Rectal smooth muscle tissue (tissue), 1 donor: ENCODE data around the gene ZIC2.
"Not testable (repeated sequence)": the region's sequence is repeated elsewhere in the genome, so short reads cannot be mapped to it uniquely, and the experiment has no call there.

Experiments used
- H3K27ac ChIP-seq: one replicate; pipeline ENCODE4 v1.7.0; 2013; ENCODE audit warnings: low read depth, low read length, inconsistent platforms
- H3K27me3 ChIP-seq: one replicate; pipeline ENCODE4 v1.7.0; 2013; ENCODE audit warnings: low read length; ENCODE audit not compliant: control insufficient read depth, insufficient read depth
- H3K36me3 ChIP-seq: one replicate; pipeline ENCODE4 v1.7.0; 2013; ENCODE audit warnings: low read length; ENCODE audit not compliant: control insufficient read depth, insufficient read depth
- H3K4me1 ChIP-seq: one replicate; pipeline ENCODE4 v1.7.0; 2013; ENCODE audit warnings: low read length; ENCODE audit not compliant: control insufficient read depth, insufficient read depth
- H3K4me3 ChIP-seq: one replicate; pipeline ENCODE4 v1.7.0; 2013; ENCODE audit warnings: low read length
- H3K9ac ChIP-seq: one replicate; pipeline ENCODE4 v1.7.0; 2013; ENCODE audit warnings: low read length

ZIC2 gene

DNA sequence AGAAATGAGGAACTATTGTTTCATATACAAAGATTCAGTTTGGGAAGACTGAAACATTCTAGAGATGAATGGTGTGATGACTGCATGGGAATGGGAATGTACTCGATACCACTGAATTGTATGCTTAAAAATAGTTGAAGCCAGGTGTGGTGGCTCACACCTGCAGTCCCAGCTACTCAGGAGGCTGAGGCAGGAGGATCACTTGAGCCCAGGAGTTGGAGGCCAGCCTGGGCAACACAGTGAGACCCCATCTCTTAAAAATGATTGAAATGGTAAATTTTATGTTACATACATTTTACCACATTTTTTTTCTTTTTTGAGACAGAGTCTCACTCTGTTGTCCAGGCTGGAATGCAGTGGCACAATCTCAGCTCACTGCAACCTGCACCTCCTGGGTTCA lies 29.9 kb upstream of the ZIC2 start:
- H3K27ac ChIP-seq, H3K4me1 ChIP-seq, H3K4me3 ChIP-seq, H3K9ac ChIP-seq, H3K36me3 ChIP-seq: not testable (repeated sequence)
- H3K27me3 ChIP-seq, result peaks cover 31% of the 10 kb centered on the region

DNA sequence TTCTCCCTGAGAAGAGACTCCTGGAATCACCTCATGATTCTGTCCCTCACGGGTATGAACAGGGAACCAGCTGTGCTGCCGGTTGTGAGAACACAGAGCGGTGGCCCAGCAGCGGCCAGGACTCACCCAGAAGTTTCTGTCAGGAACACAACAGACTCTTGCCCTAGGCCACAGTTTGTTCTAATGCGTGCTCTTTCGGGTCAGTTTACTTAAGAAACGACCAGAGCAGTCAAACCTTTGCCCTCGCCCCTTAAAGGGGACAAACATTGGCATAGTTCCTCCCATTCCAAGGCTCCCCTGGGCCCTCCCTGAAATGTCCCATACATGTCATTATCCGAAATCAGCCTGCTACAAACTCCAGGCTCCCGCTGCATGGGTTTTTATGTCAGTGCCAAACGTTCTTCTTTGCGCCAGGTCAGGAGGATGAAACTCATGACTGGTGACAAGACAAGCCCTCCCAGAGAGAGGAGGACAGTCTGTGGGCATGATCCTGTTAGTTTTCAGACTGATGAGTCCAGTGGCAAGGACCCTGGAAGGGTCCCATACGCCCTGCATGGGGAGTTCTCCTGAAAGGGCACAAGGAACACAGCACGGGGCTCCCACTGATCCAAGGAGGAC lies 28.3 kb upstream of the ZIC2 start:
- peaks cover 8% of the 10 kb centered on the region for H3K4me1 ChIP-seq
- no peak overlapping the region for H3K27ac ChIP-seq
- peaks cover 41% of the 10 kb centered on the region for H3K27me3 ChIP-seq
- H3K4me3 ChIP-seq, result no peak overlapping the region
- H3K36me3 ChIP-seq, result no peaks in the 10 kb centered on the region
- H3K9ac ChIP-seq, result no peak overlapping the region

DNA sequence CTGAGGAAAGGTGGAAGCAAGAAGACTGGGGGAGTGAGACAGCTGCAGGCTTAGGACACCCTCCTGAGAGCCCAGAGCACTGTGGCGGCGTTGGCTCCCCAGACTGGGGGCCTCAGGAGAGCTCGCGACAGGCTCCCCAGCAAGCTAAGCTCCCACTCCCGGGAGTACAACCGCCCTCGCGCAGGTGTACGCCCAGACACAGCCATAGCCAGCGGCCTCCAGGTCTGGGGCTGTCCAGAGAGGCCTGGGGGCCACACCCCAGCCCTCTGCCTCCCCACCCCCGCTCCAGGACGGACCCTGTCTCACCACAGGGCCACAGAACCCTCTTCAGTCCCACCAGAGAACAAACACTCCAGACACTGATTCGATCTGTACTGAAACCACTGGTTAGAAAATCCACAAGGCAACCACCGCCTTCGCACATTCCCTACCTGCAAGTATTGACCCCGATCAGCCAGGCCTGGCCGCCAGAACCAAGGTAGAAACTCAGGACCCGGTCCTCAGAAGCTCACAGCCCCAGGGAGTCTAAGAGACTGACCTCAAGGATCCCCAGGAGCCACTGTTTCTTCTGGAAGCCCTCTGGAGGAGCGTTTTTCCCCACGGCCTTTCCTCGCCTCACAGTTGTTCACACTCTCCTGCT lies 26.4 kb upstream of the ZIC2 start:
- no peaks in the 10 kb centered on the region for H3K36me3 ChIP-seq
- no peak overlapping the region for H3K27ac ChIP-seq
- peaks cover 59% of the 10 kb centered on the region for H3K27me3 ChIP-seq
- H3K4me3 ChIP-seq, result peak overlapping the region; percentile 17
- H3K4me1 ChIP-seq, result peaks cover 8% of the 10 kb centered on the region
- H3K9ac ChIP-seq, result no peak overlapping the region

DNA sequence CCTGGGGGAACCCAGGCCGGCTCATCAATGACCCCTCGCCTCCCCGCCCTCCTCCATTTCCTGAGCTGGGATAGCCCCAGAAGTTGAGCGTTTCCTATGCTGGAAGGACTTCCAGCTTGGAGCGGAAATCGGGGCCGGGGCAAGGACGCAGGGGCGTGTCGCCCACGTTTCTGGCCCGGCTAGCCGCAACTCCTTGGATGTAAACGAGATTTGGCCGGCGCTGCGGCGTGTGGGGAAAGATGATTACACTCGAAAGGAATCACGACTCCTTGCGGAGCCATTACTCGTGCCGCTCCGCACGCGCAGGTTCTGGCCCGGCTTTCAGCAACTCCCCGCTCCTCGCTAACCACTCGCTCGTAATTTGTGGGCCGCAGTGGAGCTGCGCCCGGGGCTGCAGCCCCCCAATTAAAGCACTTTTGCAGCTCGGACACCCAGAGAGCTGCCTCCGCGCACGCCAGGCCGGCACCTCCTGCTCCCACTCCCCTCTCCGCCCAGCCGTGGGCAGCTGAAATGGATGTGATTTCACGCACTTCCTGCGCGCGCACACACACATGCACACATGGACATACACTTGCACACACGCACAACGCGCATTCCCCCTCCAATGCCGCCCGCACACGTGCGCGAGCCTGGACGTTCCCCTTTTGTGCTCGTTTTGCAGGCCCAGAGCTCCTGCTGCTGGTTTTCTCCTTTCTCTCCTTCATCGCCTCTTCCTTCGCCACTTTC lies 25.7 kb upstream of the ZIC2 start:
- Histone ChIP-seq H3K4me3 (peak overlapping the region; percentile 17), H3K27ac (no peak overlapping the region), H3K4me1 (peaks cover 8% of the 10 kb centered on the region), H3K9ac (no peak overlapping the region), H3K36me3 (no peaks in the 10 kb centered on the region), H3K27me3 (peaks cover 61% of the 10 kb centered on the region)

DNA sequence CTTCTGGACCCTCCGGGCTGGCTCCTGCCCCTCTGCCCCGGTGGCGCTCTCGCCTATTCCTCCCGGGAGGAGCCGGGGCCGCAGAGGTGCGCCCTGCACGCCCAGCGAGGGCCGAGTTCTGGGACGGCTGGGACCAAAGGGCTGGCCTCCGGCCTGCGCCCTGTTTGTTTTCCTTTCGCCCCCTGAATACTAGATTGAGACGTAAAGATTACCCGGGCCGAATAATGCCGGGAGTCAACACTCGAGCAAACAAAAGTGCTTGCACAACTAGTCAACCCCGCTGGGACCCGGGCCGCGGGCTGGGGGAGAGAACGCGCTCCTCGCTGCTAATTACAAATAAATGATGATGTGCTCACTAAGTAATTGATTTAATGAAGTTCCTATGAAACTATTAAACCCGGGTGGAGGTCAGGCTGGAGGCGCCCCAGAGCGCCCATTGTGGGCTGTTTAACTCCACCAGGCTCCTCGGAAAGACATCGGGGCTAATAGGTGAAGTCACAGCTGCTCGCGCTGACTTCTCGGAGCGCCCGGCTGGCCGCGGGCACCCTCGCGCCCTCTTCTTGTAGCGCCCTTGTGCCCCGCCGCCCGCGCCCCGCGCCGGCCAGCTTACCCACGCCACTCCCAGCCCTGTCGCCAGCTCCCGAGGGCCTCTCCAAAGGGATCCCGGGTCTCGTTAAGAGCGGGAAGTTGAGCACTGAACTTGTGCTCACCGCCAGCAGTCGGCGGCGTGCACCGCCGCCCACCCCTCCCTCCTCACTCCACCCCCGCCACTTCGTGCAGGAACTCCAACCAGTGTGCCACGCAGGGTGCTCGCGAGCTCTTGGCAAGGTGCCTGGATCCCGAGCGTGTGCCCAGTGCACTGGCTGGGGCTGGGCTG lies 24.9 kb upstream of the ZIC2 start:
- Histone ChIP-seq H3K27me3 (peaks cover 66% of the 10 kb centered on the region), H3K9ac (no peak overlapping the region)

DNA sequence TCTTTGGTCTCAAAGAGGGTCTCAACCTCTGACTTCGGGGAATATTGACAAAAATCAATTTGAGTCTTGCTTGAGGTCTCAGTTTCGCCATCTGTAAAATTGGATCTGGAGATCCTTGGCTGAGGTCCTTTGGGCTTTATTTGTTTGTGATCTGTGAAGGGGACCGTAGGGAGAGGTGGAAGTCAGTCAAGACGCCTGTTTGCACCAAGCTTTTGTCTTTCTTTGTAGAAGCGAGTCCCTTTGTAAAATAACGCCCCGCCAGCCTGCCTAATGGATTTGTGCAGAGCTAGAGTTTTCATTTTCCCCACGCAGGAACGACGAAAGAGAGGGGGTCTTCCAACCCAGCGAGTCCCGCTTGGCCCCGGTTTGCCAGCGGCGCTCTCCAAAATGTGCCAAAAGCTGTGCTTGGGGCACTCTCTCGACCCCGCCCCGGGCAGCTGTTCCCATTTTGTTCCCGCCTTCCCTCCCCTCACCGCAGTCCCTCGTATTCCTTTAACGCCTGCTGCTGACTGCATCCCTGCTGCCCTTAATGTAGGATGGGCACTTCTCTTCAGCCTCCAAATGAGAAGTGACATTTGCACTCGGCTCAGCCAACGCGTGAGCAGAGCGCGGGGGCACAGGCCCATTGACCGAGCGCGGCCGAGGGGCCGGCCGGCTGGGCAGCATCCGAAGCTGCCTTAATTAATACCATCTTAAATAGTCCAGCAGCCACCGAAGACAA lies 23.0 kb upstream of the ZIC2 start:
- Histone ChIP-seq H3K4me1 (peaks cover 8% of the 10 kb centered on the region), H3K36me3 (no peaks in the 10 kb centered on the region), H3K27me3 (peaks cover 64% of the 10 kb centered on the region), H3K4me3 (no peak overlapping the region), H3K9ac (no peak overlapping the region), H3K27ac (no peak overlapping the region)

More for the DNA sequence above, 24.9 kb upstream of the ZIC2 start:
- Histone ChIP-seq H3K4me3 (peak overlapping the region; percentile 17), H3K4me1 (peaks cover 8% of the 10 kb centered on the region), H3K36me3 (no peaks in the 10 kb centered on the region), H3K27ac (no peak overlapping the region)

DNA sequence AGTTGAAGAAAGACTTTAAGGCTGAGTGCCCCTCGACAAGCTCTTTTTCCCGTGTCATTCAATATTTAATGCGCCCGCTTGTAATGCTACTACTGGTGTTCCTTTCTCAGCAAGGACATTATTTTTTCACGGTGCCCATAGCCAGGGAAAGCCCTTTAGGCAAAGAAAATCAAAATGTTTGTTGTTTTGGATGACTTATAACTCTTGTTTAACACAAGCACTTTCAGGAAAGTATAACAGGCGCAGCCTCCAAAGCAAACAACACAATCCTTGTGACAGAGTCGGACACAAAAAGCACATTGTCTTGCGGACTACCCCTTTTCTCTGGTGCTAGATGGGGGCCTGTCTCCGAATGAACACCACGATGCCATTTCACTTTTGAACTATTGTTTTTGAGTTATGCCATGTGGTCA lies 22.5 kb upstream of the ZIC2 start:
- Histone ChIP-seq H3K4me3 (no peak overlapping the region), H3K27me3 (peaks cover 64% of the 10 kb centered on the region), H3K27ac (no peak overlapping the region), H3K9ac (no peak overlapping the region), H3K4me1 (peaks cover 8% of the 10 kb centered on the region), H3K36me3 (no peaks in the 10 kb centered on the region)

DNA sequence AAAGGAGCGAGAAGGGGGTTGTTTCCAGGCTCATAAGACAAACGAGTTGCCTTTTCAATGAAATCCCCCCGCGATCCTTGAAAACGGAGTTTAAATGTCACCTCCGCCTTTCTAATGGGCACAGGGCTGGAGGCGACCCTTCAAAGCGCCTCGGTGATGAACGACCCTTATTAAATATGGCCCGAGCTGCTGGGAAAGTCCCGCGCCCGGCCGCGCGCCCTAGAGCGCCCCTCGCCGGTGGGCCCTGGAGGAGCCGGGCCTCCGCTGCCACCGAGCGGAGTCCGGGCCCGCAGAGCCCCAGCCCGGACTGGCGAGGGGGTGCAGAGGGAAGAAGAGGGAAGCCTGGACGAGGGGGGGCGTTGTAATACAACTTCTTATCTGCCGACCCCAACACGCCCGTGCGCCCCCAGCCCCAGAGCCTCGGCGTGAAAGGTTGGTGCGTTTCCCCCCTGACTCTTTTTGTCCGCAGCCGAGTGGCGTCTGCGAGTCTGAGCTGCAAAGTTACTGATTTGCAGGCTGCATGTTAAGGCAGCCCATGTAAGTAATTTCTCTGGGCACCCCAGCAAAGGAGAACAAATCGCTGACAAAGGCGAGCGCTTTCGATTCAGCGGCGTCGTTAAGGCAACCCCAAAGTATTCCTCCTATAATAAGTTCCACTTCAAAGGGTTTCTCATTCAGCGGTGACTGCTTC lies 21.9 kb upstream of the ZIC2 start:
- Histone ChIP-seq H3K4me1 (peaks cover 8% of the 10 kb centered on the region), H3K9ac (no peak overlapping the region), H3K27me3 (peaks cover 66% of the 10 kb centered on the region), H3K27ac (no peak overlapping the region), H3K4me3 (peak overlapping the region; percentile 37), H3K36me3 (no peaks in the 10 kb centered on the region)

DNA sequence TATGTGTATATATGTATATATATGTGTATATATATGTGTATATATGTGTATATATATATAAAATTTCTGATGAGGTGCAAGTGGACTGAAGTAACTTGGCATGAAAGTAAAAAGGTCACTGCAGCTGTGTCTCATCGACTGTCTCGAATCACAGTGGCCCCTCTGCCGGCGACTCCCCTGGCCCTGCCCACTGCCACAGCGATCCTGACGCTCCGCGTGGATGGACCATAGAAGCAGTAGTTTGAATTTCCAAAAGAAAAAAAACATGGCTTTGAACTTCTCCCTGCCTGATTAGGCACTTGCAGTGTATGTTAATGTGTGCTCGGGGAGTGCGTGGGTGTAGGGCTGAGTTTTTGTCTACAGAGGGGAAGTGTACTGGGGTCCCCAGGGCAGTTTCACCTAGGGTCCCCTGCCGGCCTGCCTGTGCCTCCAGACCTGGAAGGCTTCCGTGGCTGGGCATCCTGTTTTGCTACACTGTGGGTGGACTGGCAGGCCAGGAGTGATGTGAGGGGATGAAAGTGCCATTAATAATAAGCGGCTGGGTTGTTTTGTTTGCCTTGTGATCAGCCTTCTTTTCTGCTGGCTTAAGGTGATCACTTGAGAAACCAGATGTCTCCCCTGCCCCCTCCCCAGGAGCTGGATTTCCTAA lies 20.8 kb upstream of the ZIC2 start:
- H3K36me3 ChIP-seq, result no peaks in the 10 kb centered on the region
- no peak overlapping the region for H3K4me3 ChIP-seq
- H3K27ac ChIP-seq, result no peak overlapping the region
- peaks cover 8% of the 10 kb centered on the region for H3K4me1 ChIP-seq
- H3K9ac ChIP-seq, result no peak overlapping the region
- peaks cover 66% of the 10 kb centered on the region for H3K27me3 ChIP-seq

DNA sequence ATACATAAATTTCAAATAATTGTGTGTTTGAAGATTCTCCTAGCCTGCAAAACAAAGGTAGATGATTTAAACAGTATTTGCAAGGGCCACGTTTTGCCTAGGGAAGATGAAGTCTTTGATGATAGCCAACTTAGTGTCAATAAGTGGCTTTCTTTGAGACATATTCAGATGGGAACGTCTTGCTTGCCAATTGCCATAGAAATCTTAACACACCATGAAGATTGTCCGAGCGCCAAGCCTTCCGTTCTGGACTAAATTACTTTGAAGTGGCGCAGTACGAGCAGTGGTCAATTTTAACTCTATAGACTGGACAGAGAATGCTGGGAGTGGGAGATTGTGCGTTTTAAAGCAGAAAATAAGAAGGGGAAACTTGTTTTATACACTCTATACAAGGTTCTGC lies 19.9 kb upstream of the ZIC2 start:
- Histone ChIP-seq H3K27ac (no peak overlapping the region), H3K36me3 (no peaks in the 10 kb centered on the region), H3K4me3 (no peak overlapping the region), H3K9ac (no peak overlapping the region), H3K27me3 (peaks cover 60% of the 10 kb centered on the region), H3K4me1 (peaks cover 5% of the 10 kb centered on the region)

DNA sequence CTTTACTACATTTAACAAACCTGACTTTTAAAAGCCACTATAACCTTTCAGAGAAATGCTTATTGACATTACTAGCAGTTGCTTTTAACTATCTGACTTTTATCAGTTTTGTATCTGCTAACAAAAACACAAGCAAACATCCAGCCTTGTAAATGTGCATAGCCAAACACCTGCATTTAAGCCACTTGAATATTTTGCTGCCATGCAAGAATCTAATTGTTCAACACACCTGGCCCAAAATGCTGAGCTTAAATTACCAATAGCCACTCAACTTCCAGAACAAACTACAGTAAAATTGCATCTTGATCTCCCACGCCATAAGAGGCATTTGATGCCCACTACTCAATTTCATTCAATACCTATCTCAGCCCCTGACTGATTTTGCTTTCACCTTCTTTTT lies 19.3 kb upstream of the ZIC2 start:
- no peak overlapping the region for H3K9ac ChIP-seq
- H3K27me3 ChIP-seq, result peaks cover 54% of the 10 kb centered on the region
- H3K4me3 ChIP-seq, result no peak overlapping the region
- H3K36me3 ChIP-seq, result no peaks in the 10 kb centered on the region
- peaks cover under 1% of the 10 kb centered on the region for H3K4me1 ChIP-seq
- H3K27ac ChIP-seq, result no peak overlapping the region
